ENCODE measurements around the gene S100A6. TPM values are rescaled to one million over a fixed set of nuclear protein-coding genes. Genes with fewer than 3 reads are reported as not detected.

S100A6 gene
- total and polyA plus RNA-seq, 12 donors: 237 to 2,261 (median 309) TPM

- Histone ChIP-seq H3K4me3 (no peak overlapping the region), H3K36me3 (no peaks in the 10 kb centered on the region), H3K27me3 (no peaks in the 10 kb centered on the region), H3K27ac (no peak overlapping the region), H3K4me1 (peaks cover 13 to 34% (median 21%) of the 10 kb centered on the region in 9 donors), H3K9me3 (no peaks in the 10 kb centered on the region)
- WGBS, 2 donors: 94 to 99% methylated on average over 3 of the region's 3 CpGs
- no peak for TF ChIP-seq CTCF (IDR thresholded peaks at IDR 0.05)
- no peak for ATAC-seq
- intact Hi-C loops (cut with DNase I): loop anchor here in 2 of 10 donors (5.0 kb wide), 1 partner anchor 478 kb away; the partner anchor contains the start of gene RAB13 (in 2 of the 2)
- no peak for DNase-seq
Measured at GRCh38 chr1:153509036-153509435, 26.8 kb downstream of the S100A6 start.

GRCh38 chr1:153507926-153508583 lies 27.7 kb downstream of the S100A6 start:
- intact Hi-C loops (cut with DNase I): loop anchor here in 2 of 10 donors (5.0 kb wide), 1 partner anchor 479 kb away; the partner anchor contains the start of gene RAB13 (in 2 of the 2)
- Histone ChIP-seq H3K4me1 (peaks cover 13 to 34% (median 21%) of the 10 kb centered on the region in 9 donors), H3K27me3 (no peaks in the 10 kb centered on the region), H3K27ac (peak overlapping the region in 6 of 10 donors; percentile 62 to 88 (median 80)), H3K4me3 (no peak overlapping the region), H3K36me3 (no peaks in the 10 kb centered on the region), H3K9me3 (no peaks in the 10 kb centered on the region)
- no peak for ATAC-seq
- TF ChIP-seq CTCF (IDR thresholded peaks at IDR 0.05): no peak
- 87 to 89% methylated on average over 11 of the region's 11 CpGs for WGBS, 2 donors
- no peak for DNase-seq

- Histone ChIP-seq H3K4me3 (no peak overlapping the region), H3K9me3 (no peaks in the 10 kb centered on the region), H3K27me3 (no peaks in the 10 kb centered on the region), H3K4me1 (peaks cover 13 to 34% (median 21%) of the 10 kb centered on the region in 9 donors), H3K36me3 (no peaks in the 10 kb centered on the region), H3K27ac (peak overlapping the region; percentile 40 to 88 (median 77))
- WGBS, 2 donors: 42 to 52% methylated on average over 7 of the region's 7 CpGs
- ATAC-seq (peak; percentile 90 to 94 (median 91)), DNase-seq (peak; percentile 74 to 91)
- intact Hi-C loops (cut with DNase I): loop anchor here in 2 of 10 donors (5.0 kb wide), 1 partner anchor 480 kb away; the partner anchor contains the start of gene RAB13 (in 2 of the 2)
- no peak for TF ChIP-seq CTCF (IDR thresholded peaks at IDR 0.05)
Measured at GRCh38 chr1:153506831-153507413, 28.9 kb downstream of the S100A6 start.

- 71 to 82% methylated on average over 5 of the region's 5 CpGs for WGBS, 2 donors
- H3K27me3 ChIP-seq: no peaks in the 10 kb centered on the region
- DNase-seq: no peak
- peaks cover 13 to 34% (median 21%) of the 10 kb centered on the region in 9 donors for H3K4me1 ChIP-seq
- no peaks in the 10 kb centered on the region for H3K36me3 ChIP-seq
- no peak for TF ChIP-seq CTCF (IDR thresholded peaks at IDR 0.05)
- peak in 7 of 8 donors; percentile 0 to 22 (median 6) for ATAC-seq
- H3K9me3 ChIP-seq: no peaks in the 10 kb centered on the region
- no peak overlapping the region for H3K4me3 ChIP-seq
- peak overlapping the region in 8 of 10 donors; percentile 62 to 88 (median 80) for H3K27ac ChIP-seq
- intact Hi-C loops (cut with DNase I): loop anchor here in 2 of 10 donors (5.0 kb wide), 1 partner anchor 481 kb away; the partner anchor contains the start of gene RAB13 (in 2 of the 2)
Measured at GRCh38 chr1:153506386-153506785, 29.4 kb downstream of the S100A6 start.

Measured in heart right ventricle (tissue), 16 donors.